HG03045 (cell line): ENCODE data around the gene PNO1.

Source experiments
- ATAC-seq: cut with Tn5 transposase; IDR thresholded peaks from one replicate; pipeline ENCODE4 v1.9.1; 2021; ENCODE audit warnings: mild to moderate bottlenecking, moderate library complexity; ENCODE audit not compliant: unreplicated experiment

The PNO1 gene

GRCh38 chr2:68193144-68193543, 35.5 kb downstream of the PNO1 start:
- no peak for ATAC-seq

- ATAC-seq, result no peak
Measured at GRCh38 chr2:68193787-68194372, 36.2 kb downstream of the PNO1 start.

- no peak for ATAC-seq
Measured at GRCh38 chr2:68195096-68195495, 37.4 kb downstream of the PNO1 start.

GRCh38 chr2:68196120-68196716, 38.5 kb downstream of the PNO1 start:
- ATAC-seq, result no peak

GRCh38 chr2:68200157-68200787, 42.6 kb downstream of the PNO1 start:
- no peak for ATAC-seq

GRCh38 chr2:68203587-68203986, 45.9 kb downstream of the PNO1 start:
- ATAC-seq, result peak; percentile 90

GRCh38 chr2:68206793-68207192, 49.1 kb downstream of the PNO1 start:
- ATAC-seq, result no peak

- ATAC-seq, result no peak
Measured at GRCh38 chr2:68214381-68214780, 56.7 kb downstream of the PNO1 start.

- no peak for ATAC-seq
Measured at GRCh38 chr2:68216454-68217310, 59.0 kb downstream of the PNO1 start.

- ATAC-seq, result no peak
Measured at GRCh38 chr2:68217729-68218128, 60.0 kb downstream of the PNO1 start.

- no peak for ATAC-seq
Measured at GRCh38 chr2:68218343-68218901, 60.7 kb downstream of the PNO1 start.

GRCh38 chr2:68222287-68222686, 64.6 kb downstream of the PNO1 start:
- no peak for ATAC-seq

GRCh38 chr2:68223419-68223818, 65.7 kb downstream of the PNO1 start:
- ATAC-seq, result no peak

- peak; percentile 66 for ATAC-seq
Measured at GRCh38 chr2:68225119-68225632, 67.5 kb downstream of the PNO1 start.
